ENCODE measurements around the gene GYPC.

The GYPC gene

DNA sequence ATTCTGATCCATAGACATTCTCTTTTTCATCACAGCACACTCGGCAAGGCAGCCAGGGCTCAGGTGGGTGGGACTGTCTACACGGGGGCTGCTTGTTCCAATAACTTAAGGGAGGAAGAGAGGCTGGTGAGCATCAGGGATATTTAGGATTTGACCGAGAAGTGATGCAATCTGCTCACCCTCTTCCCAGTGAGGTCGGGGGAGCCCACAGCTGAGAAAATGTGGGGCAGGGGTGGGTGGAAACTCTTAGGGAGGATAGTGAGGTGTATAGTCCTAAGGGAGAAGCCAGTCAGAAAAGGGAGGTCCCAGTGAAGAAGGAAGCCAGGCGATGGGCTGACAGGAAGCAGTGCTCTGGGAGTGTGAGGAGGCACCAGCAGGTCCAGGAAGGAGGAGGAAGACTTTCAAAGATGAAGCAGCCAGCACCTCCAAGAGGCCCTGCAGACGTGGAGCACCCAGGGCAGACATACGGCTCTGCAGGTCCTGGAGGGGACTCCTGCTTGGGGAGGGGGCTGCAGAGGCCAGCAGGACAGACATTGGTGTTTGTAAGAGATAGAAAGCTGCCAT lies 76.8 kb downstream of the GYPC start:
- Histone ChIP-seq H3K4me1 (ENCODE audit: control insufficient read depth, insufficient read depth, low read length) (no peaks in the 10 kb centered on the region), H3K9ac (ENCODE audit: low read length in 2 of 2) (no peak overlapping the region), H3K9me3 (ENCODE audit: control insufficient read depth in 2 of 2, low read length in 2 of 2) (no peaks in the 10 kb centered on the region), H3K27me3 (ENCODE audit: control insufficient read depth in 1 of 2, insufficient read depth in 2 of 2, low read length in 2 of 2) (no peaks in the 10 kb centered on the region), H3K27ac (ENCODE audit: low read length) (no peak overlapping the region), H3K4me3 (ENCODE audit: low read length in 2 of 2) (no peak overlapping the region), H3K36me3 (ENCODE audit: control insufficient read depth in 2 of 2, insufficient read depth in 2 of 2, low read length in 2 of 2) (no peaks in the 10 kb centered on the region)

GRCh38 chr2:126733795-126734194 lies 77.8 kb downstream of the GYPC start:
- Histone ChIP-seq H3K9me3 (ENCODE audit: control insufficient read depth in 2 of 2, low read length in 2 of 2) (no peaks in the 10 kb centered on the region), H3K27ac (ENCODE audit: low read length) (no peak overlapping the region), H3K9ac (ENCODE audit: low read length in 2 of 2) (no peak overlapping the region), H3K27me3 (ENCODE audit: control insufficient read depth in 1 of 2, insufficient read depth in 2 of 2, low read length in 2 of 2) (no peaks in the 10 kb centered on the region), H3K4me1 (ENCODE audit: control insufficient read depth, insufficient read depth, low read length) (no peaks in the 10 kb centered on the region), H3K36me3 (ENCODE audit: control insufficient read depth in 2 of 2, insufficient read depth in 2 of 2, low read length in 2 of 2) (no peaks in the 10 kb centered on the region), H3K4me3 (ENCODE audit: low read length in 2 of 2) (no peak overlapping the region)

DNA sequence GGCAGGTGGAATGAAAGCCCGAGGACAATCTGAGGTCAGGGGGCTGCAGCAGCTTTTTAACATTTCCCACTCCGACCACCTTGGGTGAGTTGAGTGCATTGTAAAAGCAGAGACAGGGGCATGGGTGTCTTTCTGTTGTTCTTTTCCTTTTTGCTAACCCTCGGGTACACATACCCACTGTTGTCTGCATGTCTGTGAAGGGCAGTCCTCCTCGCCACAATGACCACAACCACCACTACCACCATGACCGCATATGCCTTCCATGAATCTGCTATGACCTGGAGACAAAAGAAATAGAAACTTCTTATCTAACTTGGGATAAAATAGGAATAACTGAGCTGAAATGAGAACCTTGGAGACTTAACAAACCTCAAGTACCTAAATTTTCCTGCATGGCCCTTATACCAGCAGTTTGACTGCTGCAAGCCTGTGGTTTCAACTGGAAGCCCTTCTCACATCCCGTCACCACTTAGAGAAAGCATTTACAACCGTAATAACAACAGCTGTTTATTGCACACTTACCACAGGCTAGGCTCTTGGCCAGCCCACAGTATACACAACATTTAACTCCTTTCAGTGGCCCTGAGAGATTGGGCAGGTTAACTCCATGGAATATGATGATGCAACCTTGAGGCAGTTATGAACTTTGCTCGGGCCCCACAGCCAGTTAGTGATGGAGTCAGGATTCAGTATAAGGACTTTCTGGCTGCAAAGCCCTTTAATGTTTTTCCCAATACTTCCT lies 80.3 kb downstream of the GYPC start:
- Histone ChIP-seq H3K9me3 (ENCODE audit: control insufficient read depth in 2 of 2, low read length in 2 of 2) (no peaks in the 10 kb centered on the region), H3K36me3 (ENCODE audit: control insufficient read depth in 2 of 2, insufficient read depth in 2 of 2, low read length in 2 of 2) (no peaks in the 10 kb centered on the region), H3K27me3 (ENCODE audit: control insufficient read depth in 1 of 2, insufficient read depth in 2 of 2, low read length in 2 of 2) (no peaks in the 10 kb centered on the region), H3K9ac (ENCODE audit: low read length in 2 of 2) (no peak overlapping the region), H3K4me1 (ENCODE audit: control insufficient read depth, insufficient read depth, low read length) (no peaks in the 10 kb centered on the region), H3K27ac (ENCODE audit: low read length) (no peak overlapping the region), H3K4me3 (ENCODE audit: low read length in 2 of 2) (no peak overlapping the region)

GRCh38 chr2:126739141-126739540 lies 83.2 kb downstream of the GYPC start:
- no peak overlapping the region for H3K4me3 ChIP-seq (ENCODE audit: low read length in 2 of 2)
- no peaks in the 10 kb centered on the region for H3K4me1 ChIP-seq (ENCODE audit: control insufficient read depth, insufficient read depth, low read length)
- H3K9ac ChIP-seq (ENCODE audit: low read length in 2 of 2): no peak overlapping the region
- H3K27me3 ChIP-seq (ENCODE audit: control insufficient read depth in 1 of 2, insufficient read depth in 2 of 2, low read length in 2 of 2): no peaks in the 10 kb centered on the region
- no peaks in the 10 kb centered on the region for H3K36me3 ChIP-seq (ENCODE audit: control insufficient read depth in 2 of 2, insufficient read depth in 2 of 2, low read length in 2 of 2)
- no peaks in the 10 kb centered on the region for H3K9me3 ChIP-seq (ENCODE audit: control insufficient read depth in 2 of 2, low read length in 2 of 2)
- H3K27ac ChIP-seq (ENCODE audit: low read length): no peak overlapping the region

GRCh38 chr2:126744640-126745039 lies 88.7 kb downstream of the GYPC start:
- Histone ChIP-seq H3K4me3 (ENCODE audit: low read length in 2 of 2) (no peak overlapping the region), H3K9me3 (ENCODE audit: control insufficient read depth in 2 of 2, low read length in 2 of 2) (no peaks in the 10 kb centered on the region), H3K27me3 (ENCODE audit: control insufficient read depth in 1 of 2, insufficient read depth in 2 of 2, low read length in 2 of 2) (no peaks in the 10 kb centered on the region), H3K27ac (ENCODE audit: low read length) (no peak overlapping the region), H3K9ac (ENCODE audit: low read length in 2 of 2) (no peak overlapping the region), H3K36me3 (ENCODE audit: control insufficient read depth in 2 of 2, insufficient read depth in 2 of 2, low read length in 2 of 2) (no peaks in the 10 kb centered on the region), H3K4me1 (ENCODE audit: control insufficient read depth, insufficient read depth, low read length) (no peaks in the 10 kb centered on the region)
